ENCODE measurements around the gene HOPX.
A peak's percentile ranks its signal among the peaks of the same experiment; 100 is the strongest.
"Not testable (repeated sequence)": the region's sequence is repeated elsewhere in the genome, so short reads cannot be mapped to it uniquely, and the experiment has no call there.

The HOPX gene

GRCh38 chr4:56688094-56688647 lies 7.1 kb upstream of the HOPX start:
- no peak for DNase-seq

- DNase-seq = no peak
Measured at GRCh38 chr4:56686537-56687231, 5.6 kb upstream of the HOPX start.

GRCh38 chr4:56684320-56685050 lies 3.4 kb upstream of the HOPX start:
- DNase-seq = no peak

GRCh38 chr4:56683455-56683854 lies 2.4 kb upstream of the HOPX start:
- DNase-seq = no peak

- DNase-seq = no peak
Measured at GRCh38 chr4:56681853-56682525, 893 bp upstream of the HOPX start.

GRCh38 chr4:56680266-56680665 lies 830 bp downstream of the HOPX start:
- no peak for DNase-seq

- no peak for DNase-seq
Measured at GRCh38 chr4:56677711-56678110, 3.4 kb downstream of the HOPX start.

GRCh38 chr4:56674984-56675383 lies 6.1 kb downstream of the HOPX start:
- DNase-seq = no peak

- no peak for DNase-seq
Measured at GRCh38 chr4:56671860-56672259, 9.2 kb downstream of the HOPX start.

- DNase-seq = no peak
Measured at GRCh38 chr4:56671373-56671772, 9.7 kb downstream of the HOPX start.

- peak in 1 of 5 experiments; percentile 40 for DNase-seq
Measured at GRCh38 chr4:56668267-56668666, 12.8 kb downstream of the HOPX start.

GRCh38 chr4:56667396-56667795 lies 13.7 kb downstream of the HOPX start:
- not testable (repeated sequence) for DNase-seq

GRCh38 chr4:56666279-56666678 lies 14.8 kb downstream of the HOPX start:
- DNase-seq = no peak

- DNase-seq = no peak
Measured at GRCh38 chr4:56665781-56666180, 15.3 kb downstream of the HOPX start.

GRCh38 chr4:56662782-56663468 lies 18.2 kb downstream of the HOPX start:
- no peak for DNase-seq

- DNase-seq = no peak
Measured at GRCh38 chr4:56659946-56660345, 21.1 kb downstream of the HOPX start.

GRCh38 chr4:56658528-56658927 lies 22.6 kb downstream of the HOPX start:
- DNase-seq = no peak

- DNase-seq = no peak
Measured at GRCh38 chr4:56657818-56658217, 23.3 kb downstream of the HOPX start.

- DNase-seq = no peak
Measured at GRCh38 chr4:56657128-56657527, 24.0 kb downstream of the HOPX start.

GRCh38 chr4:56656346-56656643 lies 24.8 kb downstream of the HOPX start:
- peak in 2 of 5 experiments; percentile 54 to 56 for DNase-seq

- DNase-seq = peak in 2 of 5 experiments; percentile 18 to 31
Measured at GRCh38 chr4:56655627-56656345, 25.3 kb downstream of the HOPX start.

GRCh38 chr4:56655209-56655626 lies 25.9 kb downstream of the HOPX start:
- no peak for DNase-seq

All from T-helper 2 cell (primary cell).